Articular chondrocyte of knee joint (primary cell): Measurements from ENCODE around the gene CD164L2. TPM values are rescaled to one million over a fixed set of nuclear protein-coding genes. Genes with fewer than 3 reads are reported as not detected.

Experiments used
- total RNA-seq: library from RNA; depleted of rRNA; stranded (reverse); fragments of >200 nt; gene quantifications from 2 replicates; pipeline ENCODE4 v1.2.3, GENCODE V29; 2012

CD164L2 gene
- total RNA-seq, result not detected in 2 replicates

DNA sequence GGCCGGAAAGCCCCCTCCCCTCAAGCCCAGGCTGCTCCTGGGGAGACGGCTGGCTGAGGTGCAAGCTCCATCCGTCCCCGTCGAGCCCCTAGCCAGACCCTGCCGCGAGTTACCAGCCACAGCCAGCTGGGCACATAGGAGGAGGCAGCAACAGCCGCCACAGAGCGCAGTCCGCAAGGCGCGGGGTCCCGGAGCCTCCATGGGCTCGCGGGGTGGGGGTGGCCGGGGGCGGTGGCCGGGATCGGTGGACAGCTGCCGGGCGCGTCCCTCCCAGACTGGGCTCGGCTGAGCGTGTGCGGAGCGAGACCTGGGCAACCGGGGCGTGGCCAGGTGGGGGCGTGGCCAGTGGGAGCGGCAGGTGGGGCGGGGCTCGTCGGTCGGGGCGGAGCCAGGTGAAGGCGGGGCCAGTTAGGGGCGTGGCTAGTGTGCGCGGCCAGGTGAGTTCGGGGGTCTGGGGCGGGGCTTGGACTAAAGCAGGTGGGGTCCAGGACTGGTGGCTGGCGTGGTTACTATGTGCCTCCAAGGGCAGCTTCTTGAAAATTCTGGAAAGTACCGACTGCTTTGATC, at the start of gene CD164L2:
Gene CD164L2, minus strand, starts transcription at position 295 of the 567 bp plus-strand sequence. Its CDS starts 94 bp downstream, at position 201.

DNA sequence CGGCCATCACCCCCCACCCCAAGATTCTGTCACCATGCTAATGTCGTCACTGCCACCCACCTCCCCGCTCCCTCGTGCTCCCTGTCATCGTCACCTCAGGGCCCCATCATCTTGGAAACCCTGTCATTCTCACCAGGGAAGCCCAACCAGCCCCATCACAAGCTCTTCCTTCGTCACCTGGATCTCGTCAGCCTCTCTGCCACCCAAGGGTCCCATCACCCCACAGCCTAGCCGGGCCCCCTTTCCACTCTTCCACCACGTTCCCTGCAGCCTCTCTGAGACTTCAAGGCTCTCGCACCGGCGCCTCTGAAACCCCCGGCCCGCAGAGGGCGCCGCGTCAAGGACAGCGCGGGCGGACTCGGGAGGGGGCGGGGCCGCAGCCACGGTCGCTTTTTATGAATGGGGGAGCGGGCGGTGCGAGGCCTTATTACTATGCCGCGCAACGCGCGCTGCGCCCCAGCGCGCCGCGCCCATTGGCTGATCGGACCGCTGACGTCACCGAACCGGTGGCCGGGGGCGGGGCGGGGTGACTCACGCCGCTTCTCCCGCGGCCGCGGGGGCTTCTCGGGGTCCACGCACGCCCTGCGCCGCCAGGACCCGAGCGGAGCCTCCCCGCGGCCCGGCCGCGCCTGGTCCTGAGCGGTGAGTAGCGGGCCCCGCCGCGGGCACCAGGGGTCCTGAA, 9.1 kb upstream of the CD164L2 start, which contains the start of gene GPR3:
Gene GPR3, plus strand, starts transcription at position 527 of the 682 bp plus-strand sequence. CDS start 1,177 bp downstream, outside the sequence.

DNA sequence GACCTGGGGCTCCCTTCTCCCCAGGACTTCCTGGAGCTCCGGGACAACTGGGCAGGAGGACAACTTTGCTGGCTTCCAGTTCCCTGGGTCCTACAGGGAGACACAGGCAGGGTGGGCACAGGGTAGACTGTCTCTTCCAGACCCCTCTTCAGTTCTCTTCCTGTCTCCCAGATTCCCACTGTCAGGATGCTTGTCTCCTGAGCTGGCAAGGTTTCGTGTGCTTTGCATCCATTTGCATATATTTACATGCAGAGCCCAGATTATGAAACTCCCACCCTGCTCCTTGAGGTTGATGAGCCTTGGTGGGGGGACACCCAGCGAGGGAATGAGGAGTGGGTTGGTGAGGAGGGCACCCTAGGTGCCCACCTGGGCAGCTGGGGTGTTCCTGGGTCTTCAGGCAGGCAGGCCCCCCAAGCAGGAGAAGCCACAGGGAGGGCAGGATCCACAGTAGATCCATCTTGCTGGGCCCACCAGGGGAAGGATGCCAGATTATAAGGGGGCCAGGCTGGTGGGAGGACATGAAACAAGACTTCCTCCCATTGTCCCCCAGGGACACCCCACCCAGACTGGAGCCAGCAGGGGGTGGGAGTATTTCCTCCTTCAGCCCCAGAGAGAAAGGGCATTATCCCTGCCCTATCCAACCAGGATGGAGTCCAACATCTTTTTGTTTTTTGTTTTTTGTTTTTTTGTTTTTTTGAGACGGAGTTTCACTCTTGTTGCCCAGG, 8.6 kb downstream of the CD164L2 start, which contains the start of gene FCN3:
Gene FCN3, minus strand, starts transcription at position 463 of the 725 bp plus-strand sequence. Its CDS starts 6 bp downstream, at position 457.

DNA sequence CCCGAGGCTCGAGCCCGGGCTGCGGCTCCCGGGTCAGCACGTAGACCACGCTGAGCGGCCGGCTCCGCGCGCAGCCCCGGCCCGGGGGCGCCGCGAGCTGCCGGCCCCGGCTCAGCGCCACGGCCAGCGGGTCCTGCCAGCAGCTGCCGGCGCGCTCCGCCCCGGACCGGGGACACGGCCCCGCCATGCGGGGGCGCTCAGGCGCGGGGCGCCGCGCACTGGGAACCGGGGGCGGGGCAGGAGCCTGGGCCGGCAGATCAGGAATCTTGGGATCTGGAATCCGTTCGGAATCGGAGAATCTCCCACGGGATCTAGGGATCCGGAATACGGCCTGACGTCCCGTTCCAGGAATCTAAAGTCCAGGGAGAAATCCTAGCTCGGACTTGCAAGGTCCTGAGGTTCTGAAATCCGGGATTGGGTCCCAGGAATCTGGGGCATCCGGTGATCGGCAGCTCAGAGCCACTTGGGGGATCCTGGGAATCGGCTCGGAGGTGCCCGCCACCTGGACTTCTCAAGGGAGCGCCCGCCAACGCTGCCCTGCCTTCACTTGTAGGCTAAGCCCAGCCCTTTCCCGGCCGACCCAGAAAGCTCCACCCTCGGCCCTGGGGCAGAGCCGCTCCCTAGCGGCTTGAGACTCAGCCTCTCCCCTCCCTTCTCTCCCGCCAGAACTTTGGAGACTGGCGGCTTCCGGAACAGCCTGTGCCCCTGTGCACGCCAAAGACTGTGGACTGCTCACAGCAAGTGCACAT, 16.5 kb downstream of the CD164L2 start, which contains the start of gene MAP3K6:
Gene MAP3K6, minus strand, starts transcription at position 551 of the 749 bp plus-strand sequence. Its CDS starts 364 bp downstream, at position 187.

DNA sequence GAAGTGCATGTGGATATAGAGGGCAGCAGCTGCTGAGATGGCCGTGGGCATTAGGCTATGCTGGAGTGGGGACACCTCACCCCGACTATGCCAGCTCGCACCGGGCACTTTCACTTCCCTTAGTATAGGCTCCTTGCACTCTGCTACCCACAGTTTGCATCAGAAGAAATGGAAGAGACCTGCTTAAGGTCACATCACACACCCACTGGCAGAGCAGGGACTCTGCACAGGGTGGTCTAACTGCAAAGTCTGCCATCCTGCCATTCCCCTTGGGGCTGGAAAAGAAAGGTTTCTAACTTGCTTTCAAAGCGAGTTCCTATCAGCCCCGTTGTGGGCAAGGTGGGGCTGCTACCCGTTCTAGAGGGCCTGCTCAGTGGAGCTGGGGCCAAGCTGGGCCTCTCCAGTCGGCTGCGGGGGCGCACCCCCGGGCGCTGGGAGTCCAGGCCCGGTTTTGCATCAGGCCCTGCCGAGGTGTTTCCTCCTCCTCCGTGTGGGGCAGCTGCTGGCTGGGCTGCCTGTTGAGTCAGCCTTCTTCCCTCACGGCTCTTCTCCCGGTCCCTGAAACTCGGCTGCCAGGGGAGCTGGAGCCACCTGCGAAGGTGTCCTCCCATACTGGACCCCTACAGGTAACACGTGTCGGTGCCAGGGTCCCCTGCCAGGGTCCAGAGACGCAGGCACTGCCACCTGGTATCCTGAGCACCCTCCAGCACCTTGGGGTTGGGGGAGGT, 41.4 kb downstream of the CD164L2 start, which contains the start of gene SYTL1:
Gene SYTL1, plus strand, starts transcription at position 498 of the 728 bp plus-strand sequence. CDS start 3,313 bp downstream, outside the sequence.

Other genes with a start within 250 kb of the CD164L2 start
- gene SLC9A1, start 228.2 kb downstream of the CD164L2 start, total RNA-seq, result 5.1 and 5.2 TPM in 2 replicates
- 26.1 TPM in 2 replicates for gene WDTC1, start 148.7 kb downstream of the CD164L2 start, total RNA-seq
- gene TMEM222, start 61.2 kb downstream of the CD164L2 start, total RNA-seq, result 26.3 and 27.8 TPM in 2 replicates
- 0.13 and 0.22 TPM in 2 replicates for gene SYTL1, start 41.3 kb downstream of the CD164L2 start, total RNA-seq
- gene MAP3K6, start 16.4 kb downstream of the CD164L2 start, total RNA-seq, result 23.0 and 27.0 TPM in 2 replicates
- gene FCN3, start 8.5 kb downstream of the CD164L2 start, total RNA-seq, result not detected in 2 replicates
- gene GPR3, start 9.3 kb upstream of the CD164L2 start, total RNA-seq, result under 0.01 and 0.11 TPM in 2 replicates
- gene WASF2, start 106.8 kb upstream of the CD164L2 start, total RNA-seq, result 28.6 and 30.1 TPM in 2 replicates
- gene AHDC1, start 220.8 kb upstream of the CD164L2 start, total RNA-seq, result 14.0 and 14.3 TPM in 2 replicates